K562 (cell line): ENCODE measurements around the gene CD22. TPM values are rescaled to one million over a fixed set of nuclear protein-coding genes. Genes with fewer than 3 reads are reported as not detected.

Source experiments
- CBFB ChIP-seq: sonication (generic); formaldehyde crosslinking; IDR thresholded peaks from 2 replicates; pipeline ENCODE4 v1.4.0; 2020; ENCODE audit warnings: mild to moderate bottlenecking, missing genetic modification reagents
- CBX3 ChIP-seq, 2 experiments: IDR thresholded peaks; 1 replicate in 1 of 2; 2 replicates in 1 of 2; pipeline ENCODE4 v1.6.1; 2012; ENCODE audit warnings: inconsistent platforms in 2 of 2, low read length in 2 of 2, borderline replicate concordance in 1 of 2, control low read depth in 1 of 2
- HDAC1 ChIP-seq, 2 experiments: fragments of 450-650 bp; IDR thresholded peaks; 2 replicates each; pipeline ENCODE4 v1.6.1; 2016 to 2017; ENCODE audit warnings: inconsistent platforms in 1 of 2, mild to moderate bottlenecking in 1 of 2, moderate library complexity in 1 of 2
- HDGF ChIP-seq: fragments of 450-650 bp; IDR thresholded peaks from 2 replicates; pipeline ENCODE4 v1.6.1; 2016
- HEY1 ChIP-seq: fragments of 250-450 bp; sonication (Bioruptor Pico); IDR thresholded peaks from 2 replicates; pipeline ENCODE4 v1.5.0; 2020; ENCODE audit warnings: mild to moderate bottlenecking, moderate library complexity, borderline replicate concordance
- MCM3 ChIP-seq: fragments of 450-650 bp; IDR thresholded peaks from 2 replicates; pipeline ENCODE4 v1.6.1; 2016
- MCM7 ChIP-seq, 2 experiments: fragments of 450-650 bp; IDR thresholded peaks; 2 replicates each; pipeline ENCODE4 v1.6.1; 2016 to 2018
- MED1 ChIP-seq: sonication (generic); formaldehyde crosslinking; IDR thresholded peaks from 2 replicates; pipeline ENCODE4 v1.8.1; 2023; ENCODE audit warnings: missing genetic modification reagents, borderline replicate concordance
- NFATC3 ChIP-seq: fragments of 450-650 bp; IDR thresholded peaks from 2 replicates; pipeline ENCODE4 v1.6.1; 2017; ENCODE audit warnings: mild to moderate bottlenecking
- RBFOX2 ChIP-seq: fragments of 200-400 bp; formaldehyde crosslinking; IDR thresholded peaks from 2 replicates; pipeline ENCODE4 v1.6.1; 2017; ENCODE audit warnings: low read depth, mild to moderate bottlenecking, low read length, moderate library complexity
- RBM15 ChIP-seq: fragments of 200-400 bp; formaldehyde crosslinking; IDR thresholded peaks from 2 replicates; pipeline ENCODE4 v1.6.1; 2018; ENCODE audit warnings: mild to moderate bottlenecking, low read length, moderate library complexity; ENCODE audit not compliant: insufficient read depth
- XRCC5 ChIP-seq: fragments of 200-400 bp; formaldehyde crosslinking; IDR thresholded peaks from 2 replicates; pipeline ENCODE4 v1.6.1; 2017; ENCODE audit warnings: low read depth, mild to moderate bottlenecking, low read length
- ZNF133 ChIP-seq: fragments of 250-450 bp; sonication (Bioruptor Pico); IDR thresholded peaks from 2 replicates; pipeline ENCODE4 v1.4.0; 2020; ENCODE audit warnings: mild to moderate bottlenecking
- ZNF175 ChIP-seq: fragments of 200-800 bp; sonication (Bioruptor generic); IDR thresholded peaks from 2 replicates; pipeline ENCODE4 v1.6.1; 2016; ENCODE audit warnings: low read depth, mild to moderate bottlenecking, missing genetic modification characterization, missing compliant biosample characterization
- ZNF217 ChIP-seq: sonication (generic); formaldehyde crosslinking; IDR thresholded peaks from 2 replicates; pipeline ENCODE4 v1.8.0; 2022; ENCODE audit warnings: mild to moderate bottlenecking, missing genetic modification reagents
- ZNF41 ChIP-seq: fragments of 250-450 bp; sonication (Bioruptor Pico); conservative IDR thresholded peaks from 2 replicates; pipeline ENCODE4 v1.4.0; 2020; ENCODE audit warnings: mild to moderate bottlenecking
- ZNF57 ChIP-seq: fragments of 450-650 bp; formaldehyde crosslinking; IDR thresholded peaks from 2 replicates; pipeline ENCODE4 v1.4.0; 2020; ENCODE audit warnings: mild to moderate bottlenecking, moderate library complexity
- ZNF75A ChIP-seq: fragments of 450-650 bp; formaldehyde crosslinking; IDR thresholded peaks from 2 replicates; pipeline ENCODE4 v1.4.0; 2020; ENCODE audit warnings: mild to moderate bottlenecking
- polyA plus RNA-seq, 8 experiments: library from polyadenylated mRNA; depleted of rRNA in 4 of 8; stranded (reverse) in 5 of 8; unstranded in 3 of 8; fragments of >200 nt; fragmentation: Nextera tagmentation in 2 of 8; fragmentation: Illumina TruSeq in 1 of 8; extraction: Ambion mirVana in 2 of 8; extraction: Trizol in 1 of 8; gene quantifications; 2 replicates each; pipeline versions ENCODE4 v1.2.1 to v1.2.3, GENCODE V29; 2011 to 2014; ENCODE audit warnings: inconsistent platforms in 1 of 8, missing spikeins in 1 of 8
- total RNA-seq, 7 experiments: library from RNA; depleted of rRNA in 6 of 7; stranded (reverse); fragments of >200 nt in 6 of 7; fragmentation: Illumina TruSeq in 2 of 7; extraction: Trizol in 2 of 7; gene quantifications; 2 replicates each; pipeline versions ENCODE4 v1.2.1 to v1.2.3, GENCODE V29; 2011 to 2021; ENCODE audit warnings: low replicate concordance in 1 of 7
- TF ChIP-seq, protein P1 (sequence below): sonication (generic); formaldehyde crosslinking; IDR thresholded peaks from 2 replicates; pipeline ENCODE4 v1.8.0; 2023; ENCODE audit warnings: mild to moderate bottlenecking, missing genetic modification reagents
- TF ChIP-seq, protein P2 (sequence below): fragments of 200-800 bp; sonication (Bioruptor generic); IDR thresholded peaks from 2 replicates; pipeline ENCODE4 v1.6.1; 2017; ENCODE audit warnings: missing genetic modification characterization, missing compliant biosample characterization
- TF ChIP-seq, protein P3 (sequence below), 2 experiments: fragments of 150-350 bp in 1 of 2; IDR thresholded peaks; 2 replicates each; pipeline ENCODE4 v1.6.1; 2012 to 2016; ENCODE audit warnings: low read depth in 2 of 2, low read length in 2 of 2, mild to moderate bottlenecking in 1 of 2, moderate library complexity in 1 of 2

CD22 gene
- total and polyA plus RNA-seq, 9 of the 15 experiments (the other 6 are each of a cell fraction or from before 2014, with no cell fraction given), result 0.29 to 5.0 (median 3.5) TPM

DNA sequence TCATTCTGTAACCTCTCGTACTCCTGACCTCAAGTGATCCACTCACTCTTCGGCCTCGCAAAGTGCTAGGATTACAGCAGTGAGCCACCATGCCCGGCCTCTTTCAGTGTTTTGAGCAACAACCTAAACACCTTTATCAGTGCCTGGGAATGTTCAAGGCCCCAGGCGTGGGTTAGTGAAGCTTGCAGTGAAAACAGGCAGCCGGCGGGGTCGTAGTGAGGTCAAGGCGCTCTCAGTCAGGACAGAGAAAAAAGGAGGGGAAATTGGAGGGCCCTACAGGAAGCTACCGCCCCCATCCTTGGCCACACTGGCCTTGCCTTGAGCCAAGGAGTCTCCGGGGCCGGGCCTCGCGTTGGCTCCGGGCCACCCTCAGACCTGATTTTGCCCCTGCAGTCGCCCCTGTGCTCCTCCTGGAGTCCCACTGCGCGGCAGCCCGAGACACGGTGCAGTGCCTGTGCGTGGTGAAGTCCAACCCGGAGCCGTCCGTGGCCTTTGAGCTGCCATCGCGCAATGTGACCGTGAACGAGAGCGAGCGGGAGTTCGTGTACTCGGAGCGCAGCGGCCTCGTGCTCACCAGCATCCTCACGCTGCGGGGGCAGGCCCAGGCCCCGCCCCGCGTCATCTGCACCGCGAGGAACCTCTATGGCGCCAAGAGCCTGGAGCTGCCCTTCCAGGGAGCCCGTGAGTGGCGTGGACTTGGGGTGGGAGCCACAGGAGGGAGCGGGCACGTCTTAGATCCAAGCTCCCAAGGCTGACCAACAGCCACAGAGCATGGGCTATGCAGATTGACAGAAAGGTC, 19.3 kb upstream of the CD22 start (continued):
- TF ChIP-seq RBM15 (no peak), HDGF (no peak), XRCC5 (no peak), HDAC1 (IDR thresholded peaks at IDR 0.05) (peak in 1 of 2 experiments; percentile 43; a peak in 2 of 4 replicates), ZNF217 (CRISPR knock-in tag) (no peak), ZNF41 (CRISPR knock-in tag) (0 out of 2 replicates have a peak, but pooled peaks have one; percentile 24), HEY1 (CRISPR knock-in tag) (no peak), ZNF133 (CRISPR knock-in tag) (no peak), MED1 (0 out of 2 replicates have a peak, but pooled peaks have one; percentile 9), MCM7 (IDR thresholded peaks at IDR 0.05) (no peak), RBFOX2 (peak; percentile 91), ZNF175 (CRISPR knock-in tag) (peak; percentile 77), ZNF75A (no peak), NFATC3 (no peak), ZNF57 (CRISPR knock-in tag) (no peak), CBFB (CRISPR knock-in tag) (no peak), CBX3 (IDR thresholded peaks at IDR 0.05; ENCODE audit: borderline replicate concordance in 1 of 2, low read length in 2 of 2) (peak in 1 of 2 experiments; percentile 68; a peak in 1 of 3 replicates), MCM3 (no peak)
- TF ChIP-seq, protein P1, sequence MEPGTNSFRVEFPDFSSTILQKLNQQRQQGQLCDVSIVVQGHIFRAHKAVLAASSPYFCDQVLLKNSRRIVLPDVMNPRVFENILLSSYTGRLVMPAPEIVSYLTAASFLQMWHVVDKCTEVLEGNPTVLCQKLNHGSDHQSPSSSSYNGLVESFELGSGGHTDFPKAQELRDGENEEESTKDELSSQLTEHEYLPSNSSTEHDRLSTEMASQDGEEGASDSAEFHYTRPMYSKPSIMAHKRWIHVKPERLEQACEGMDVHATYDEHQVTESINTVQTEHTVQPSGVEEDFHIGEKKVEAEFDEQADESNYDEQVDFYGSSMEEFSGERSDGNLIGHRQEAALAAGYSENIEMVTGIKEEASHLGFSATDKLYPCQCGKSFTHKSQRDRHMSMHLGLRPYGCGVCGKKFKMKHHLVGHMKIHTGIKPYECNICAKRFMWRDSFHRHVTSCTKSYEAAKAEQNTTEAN (CRISPR knock-in tag), result no peak
- TF ChIP-seq, protein P2, sequence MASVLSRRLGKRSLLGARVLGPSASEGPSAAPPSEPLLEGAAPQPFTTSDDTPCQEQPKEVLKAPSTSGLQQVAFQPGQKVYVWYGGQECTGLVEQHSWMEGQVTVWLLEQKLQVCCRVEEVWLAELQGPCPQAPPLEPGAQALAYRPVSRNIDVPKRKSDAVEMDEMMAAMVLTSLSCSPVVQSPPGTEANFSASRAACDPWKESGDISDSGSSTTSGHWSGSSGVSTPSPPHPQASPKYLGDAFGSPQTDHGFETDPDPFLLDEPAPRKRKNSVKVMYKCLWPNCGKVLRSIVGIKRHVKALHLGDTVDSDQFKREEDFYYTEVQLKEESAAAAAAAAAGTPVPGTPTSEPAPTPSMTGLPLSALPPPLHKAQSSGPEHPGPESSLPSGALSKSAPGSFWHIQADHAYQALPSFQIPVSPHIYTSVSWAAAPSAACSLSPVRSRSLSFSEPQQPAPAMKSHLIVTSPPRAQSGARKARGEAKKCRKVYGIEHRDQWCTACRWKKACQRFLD (CRISPR knock-in tag), result peak; percentile 94
- TF ChIP-seq, protein P3, sequence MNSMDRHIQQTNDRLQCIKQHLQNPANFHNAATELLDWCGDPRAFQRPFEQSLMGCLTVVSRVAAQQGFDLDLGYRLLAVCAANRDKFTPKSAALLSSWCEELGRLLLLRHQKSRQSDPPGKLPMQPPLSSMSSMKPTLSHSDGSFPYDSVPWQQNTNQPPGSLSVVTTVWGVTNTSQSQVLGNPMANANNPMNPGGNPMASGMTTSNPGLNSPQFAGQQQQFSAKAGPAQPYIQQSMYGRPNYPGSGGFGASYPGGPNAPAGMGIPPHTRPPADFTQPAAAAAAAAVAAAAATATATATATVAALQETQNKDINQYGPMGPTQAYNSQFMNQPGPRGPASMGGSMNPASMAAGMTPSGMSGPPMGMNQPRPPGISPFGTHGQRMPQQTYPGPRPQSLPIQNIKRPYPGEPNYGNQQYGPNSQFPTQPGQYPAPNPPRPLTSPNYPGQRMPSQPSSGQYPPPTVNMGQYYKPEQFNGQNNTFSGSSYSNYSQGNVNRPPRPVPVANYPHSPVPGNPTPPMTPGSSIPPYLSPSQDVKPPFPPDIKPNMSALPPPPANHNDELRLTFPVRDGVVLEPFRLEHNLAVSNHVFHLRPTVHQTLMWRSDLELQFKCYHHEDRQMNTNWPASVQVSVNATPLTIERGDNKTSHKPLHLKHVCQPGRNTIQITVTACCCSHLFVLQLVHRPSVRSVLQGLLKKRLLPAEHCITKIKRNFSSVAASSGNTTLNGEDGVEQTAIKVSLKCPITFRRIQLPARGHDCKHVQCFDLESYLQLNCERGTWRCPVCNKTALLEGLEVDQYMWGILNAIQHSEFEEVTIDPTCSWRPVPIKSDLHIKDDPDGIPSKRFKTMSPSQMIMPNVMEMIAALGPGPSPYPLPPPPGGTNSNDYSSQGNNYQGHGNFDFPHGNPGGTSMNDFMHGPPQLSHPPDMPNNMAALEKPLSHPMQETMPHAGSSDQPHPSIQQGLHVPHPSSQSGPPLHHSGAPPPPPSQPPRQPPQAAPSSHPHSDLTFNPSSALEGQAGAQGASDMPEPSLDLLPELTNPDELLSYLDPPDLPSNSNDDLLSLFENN (IDR thresholded peaks at IDR 0.05; ENCODE audit: low read depth in 2 of 2, low read length in 2 of 2), result no peak
